DMS53 (cell line): ENCODE data around the gene SND1.
"Not testable (repeated sequence)": the region's sequence is repeated elsewhere in the genome, so short reads cannot be mapped to it uniquely, and the experiment has no call there.

Source experiments
- DNase-seq: peaks from one replicate; lab custom pipeline; 2025; lab: John Stamatoyannopoulos, UW

SND1 gene

GRCh38 chr7:127961786-127962453 lies 309.9 kb downstream of the SND1 start:
- no peak for DNase-seq

GRCh38 chr7:127962589-127963361 lies 310.8 kb downstream of the SND1 start:
- peak; percentile 65 for DNase-seq

- not testable (repeated sequence) for DNase-seq
Observed at GRCh38 chr7:127963850-127964249, 311.9 kb downstream of the SND1 start.

GRCh38 chr7:127967281-127967680 lies 315.3 kb downstream of the SND1 start:
- no peak for DNase-seq

GRCh38 chr7:127968547-127968946 lies 316.6 kb downstream of the SND1 start:
- DNase-seq, result no peak

- DNase-seq, result no peak
Observed at GRCh38 chr7:127973832-127974231, 321.8 kb downstream of the SND1 start.

- DNase-seq, result no peak
Observed at GRCh38 chr7:127974446-127975035, 322.5 kb downstream of the SND1 start.

GRCh38 chr7:127976056-127976737 lies 324.2 kb downstream of the SND1 start:
- no peak for DNase-seq

GRCh38 chr7:127976738-127977120 lies 324.7 kb downstream of the SND1 start:
- DNase-seq, result no peak

GRCh38 chr7:127978421-127978820 lies 326.4 kb downstream of the SND1 start:
- no peak for DNase-seq

- peak; percentile 61 for DNase-seq
Observed at GRCh38 chr7:127979113-127979727, 327.2 kb downstream of the SND1 start.

- peak; percentile 17 for DNase-seq
Observed at GRCh38 chr7:127979728-127980126, 327.7 kb downstream of the SND1 start.

- DNase-seq, result no peak
Observed at GRCh38 chr7:127980901-127981300, 328.9 kb downstream of the SND1 start.

GRCh38 chr7:127981965-127982364 lies 330.0 kb downstream of the SND1 start:
- DNase-seq, result no peak

GRCh38 chr7:127983804-127984332 lies 331.9 kb downstream of the SND1 start:
- peak; percentile 83 for DNase-seq

GRCh38 chr7:127986581-127987521 lies 334.9 kb downstream of the SND1 start:
- no peak for DNase-seq

- no peak for DNase-seq
Observed at GRCh38 chr7:127988751-127989150, 336.8 kb downstream of the SND1 start.

GRCh38 chr7:127993317-127993716 lies 341.3 kb downstream of the SND1 start:
- DNase-seq, result no peak

- DNase-seq, result no peak
Observed at GRCh38 chr7:127993987-127994386, 342.0 kb downstream of the SND1 start.

GRCh38 chr7:127995156-127995880 lies 343.3 kb downstream of the SND1 start:
- no peak for DNase-seq
